Mucosa of rectum (tissue), 2 donors: ENCODE data around the gene TUSC2.

Experiments
- H3K27ac ChIP-seq, 2 donors: one replicate each; pipeline ENCODE4 v1.7.0; 2013; ENCODE audit warnings: inconsistent platforms in 2 of 2, low read depth in 2 of 2, low read length in 2 of 2
- H3K27me3 ChIP-seq, 2 donors: one replicate each; pipeline ENCODE4 v1.7.0; 2013; ENCODE audit warnings: low read length in 2 of 2; ENCODE audit not compliant: control insufficient read depth in 2 of 2, insufficient read depth in 2 of 2
- H3K36me3 ChIP-seq, 2 donors: one replicate each; pipeline ENCODE4 v1.7.0; 2013; ENCODE audit warnings: low read length in 2 of 2; ENCODE audit not compliant: control insufficient read depth in 2 of 2, insufficient read depth in 2 of 2
- H3K4me1 ChIP-seq, 2 donors: one replicate each; pipeline ENCODE4 v1.7.0; 2013; ENCODE audit warnings: low read length in 2 of 2, mild to moderate bottlenecking in 1 of 2; ENCODE audit not compliant: control insufficient read depth in 2 of 2, insufficient read depth in 2 of 2
- H3K4me3 ChIP-seq, 2 donors: one replicate each; pipeline ENCODE4 v1.7.0; 2013; ENCODE audit warnings: low read length in 2 of 2
- H3K9ac ChIP-seq, 2 donors: one replicate each; pipeline ENCODE4 v1.7.0; 2013; ENCODE audit warnings: low read length in 2 of 2, low read depth in 1 of 2, mild to moderate bottlenecking in 1 of 2
- H3K9me3 ChIP-seq, 2 donors: one replicate each; pipeline ENCODE4 v1.7.0; 2013; ENCODE audit warnings: low read length in 2 of 2; ENCODE audit not compliant: control insufficient read depth in 2 of 2
- donor health status: healthy.
- donor health status: Normal muscosa, but diverticular disease.

TUSC2 gene

DNA sequence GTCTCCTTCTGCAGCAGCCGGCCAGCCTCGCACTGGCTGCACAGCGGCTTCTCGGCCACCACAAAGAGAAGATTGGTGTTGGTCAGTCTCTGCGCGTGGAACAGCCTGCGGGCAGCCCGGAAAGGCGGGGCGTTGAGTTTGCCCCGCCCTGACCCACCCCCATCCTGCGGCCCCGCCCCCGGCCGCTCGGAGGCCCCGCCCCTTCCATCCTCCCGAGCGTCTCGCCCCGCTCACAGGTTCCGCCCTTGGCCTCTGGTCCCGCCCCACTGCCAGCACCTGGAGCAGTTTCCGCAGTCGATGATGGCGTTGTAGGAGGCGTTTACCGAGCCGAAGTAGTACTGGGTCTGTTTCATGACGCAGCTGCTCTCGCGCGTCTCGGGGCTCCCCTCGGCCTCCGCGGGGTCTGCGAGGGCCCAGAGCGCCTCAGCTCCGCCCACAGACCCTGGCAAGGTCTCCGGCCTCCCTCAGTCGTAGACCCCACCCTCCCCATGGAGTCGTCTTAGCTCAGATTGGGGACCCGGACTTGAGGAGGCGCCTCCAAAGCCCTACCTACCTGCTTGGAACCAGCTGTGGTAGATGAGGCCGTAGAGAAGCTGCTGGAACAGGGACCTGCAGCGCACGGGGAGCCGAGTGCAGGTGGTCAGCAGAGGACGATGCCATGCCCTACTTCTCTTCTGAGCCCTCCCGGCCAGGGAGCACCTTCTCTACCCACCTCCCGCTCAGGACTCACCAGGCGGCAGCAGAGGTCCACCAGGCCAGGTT, 37.2 kb upstream of the TUSC2 start:
- Histone ChIP-seq H3K27me3 (no peaks in the 10 kb centered on the region), H3K9me3 (no peaks in the 10 kb centered on the region), H3K4me1 (peaks cover 10 to 12% of the 10 kb centered on the region in 2 donors), H3K4me3 (peak overlapping the region; percentile 65 to 80), H3K36me3 (no peaks in the 10 kb centered on the region), H3K27ac (peak overlapping the region; percentile 69 to 80), H3K9ac (peak overlapping the region; percentile 77 to 81)

DNA sequence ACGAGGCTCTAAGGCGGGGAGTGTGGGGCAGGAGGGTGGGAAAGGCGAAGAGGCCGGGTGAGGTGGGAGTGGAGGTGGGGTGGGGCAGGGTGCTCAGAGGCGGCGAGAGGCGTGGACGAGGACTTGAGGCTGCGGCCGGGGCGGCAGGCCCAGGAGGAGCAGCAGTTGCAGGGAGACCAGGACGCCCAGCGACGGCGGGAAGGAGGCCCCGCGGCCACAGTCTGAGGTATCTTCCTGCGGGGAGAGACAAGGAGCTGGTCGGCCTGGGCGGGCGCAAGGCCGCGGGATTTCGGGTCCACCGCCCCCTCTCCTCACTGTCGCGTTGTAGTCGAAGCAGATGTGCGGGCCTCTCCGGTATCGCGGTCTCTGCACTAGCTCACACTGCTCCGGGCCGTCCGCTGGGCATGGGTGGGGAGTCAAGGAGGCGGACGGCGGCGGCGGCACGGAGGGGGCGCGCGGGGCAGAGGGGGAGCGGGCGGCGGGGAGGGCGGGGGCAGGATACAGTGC, 36.6 kb upstream of the TUSC2 start:
- Histone ChIP-seq H3K9ac (peak overlapping the region; percentile 34 to 68), H3K4me3 (peak overlapping the region; percentile 64 to 65), H3K27ac (no peak overlapping the region), H3K27me3 (no peaks in the 10 kb centered on the region), H3K4me1 (peaks cover 10 to 12% of the 10 kb centered on the region in 2 donors), H3K36me3 (no peaks in the 10 kb centered on the region), H3K9me3 (no peaks in the 10 kb centered on the region)

DNA sequence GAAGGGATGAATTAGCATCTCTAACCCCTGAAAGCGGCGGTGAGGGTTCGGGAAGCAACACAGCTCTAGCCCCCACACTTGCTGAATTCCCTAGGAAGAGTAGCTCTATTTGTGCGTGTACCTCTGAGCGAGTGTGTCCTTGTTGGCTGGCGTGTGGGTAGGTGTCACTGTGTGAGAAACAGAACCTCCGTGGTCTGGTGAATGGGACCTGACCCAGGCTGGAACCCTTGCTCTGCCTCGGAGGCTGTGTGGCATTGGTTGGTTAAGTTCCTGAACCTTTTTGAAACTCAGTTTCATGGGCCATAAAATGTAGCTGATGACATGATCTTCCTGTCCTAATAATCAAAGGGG, 31.7 kb upstream of the TUSC2 start:
- Histone ChIP-seq H3K4me1 (peaks cover 37 to 40% of the 10 kb centered on the region in 2 donors), H3K9ac (no peak overlapping the region), H3K4me3 (peak overlapping the region; percentile 3 to 93)

DNA sequence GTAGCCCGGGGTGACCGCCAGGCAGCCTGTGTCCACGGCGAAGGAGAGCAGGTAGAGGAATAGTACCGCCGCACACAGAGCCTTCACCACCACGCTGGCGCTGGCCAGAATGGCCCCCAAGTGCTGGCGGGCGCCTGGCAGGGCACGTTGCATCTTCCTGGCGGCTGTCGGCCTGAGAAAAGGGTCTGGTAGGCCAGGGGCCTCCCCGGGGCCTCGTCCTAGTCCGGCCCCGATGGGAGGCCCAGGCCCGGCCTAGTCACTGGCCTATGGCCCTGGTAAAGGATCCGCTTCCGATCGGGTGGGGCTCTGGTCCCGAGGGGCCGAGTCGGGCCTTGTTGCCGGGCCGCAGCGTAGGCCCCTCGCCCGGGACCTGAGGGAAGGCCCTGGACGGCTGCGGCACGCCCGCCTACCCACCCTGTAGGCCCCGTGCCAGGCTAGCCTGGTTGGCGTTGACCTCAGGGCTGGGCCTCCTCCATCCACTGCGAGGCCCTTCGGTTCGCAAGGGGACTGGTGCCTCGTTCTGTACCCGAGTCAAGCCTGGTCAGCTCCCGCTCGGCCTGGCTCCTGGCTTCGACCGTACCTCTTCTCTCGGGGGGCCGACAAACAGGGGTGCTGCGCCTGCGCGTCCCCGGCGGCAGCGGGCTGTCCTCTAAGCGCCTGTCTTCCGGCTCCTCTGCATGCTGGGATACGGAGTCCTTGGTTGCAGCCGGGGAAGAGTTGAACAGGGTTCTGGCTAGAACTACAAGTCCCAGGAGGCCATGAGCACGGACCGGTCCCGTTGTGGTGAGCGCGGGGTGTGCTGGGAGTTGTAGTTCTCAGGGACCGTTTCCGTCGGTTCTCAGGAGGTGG, 31.1 kb upstream of the TUSC2 start, which contains the start of gene TMEM115:
TMEM115 (minus strand) TSS at position 611 of the 849 bp plus-strand sequence; CDS start at position 153, 458 bp downstream.
- Histone ChIP-seq H3K27me3 (no peaks in the 10 kb centered on the region), H3K9ac (peak within 1 kb of the TSS; percentile 82 to 98), H3K4me3 (peak within 1 kb of the TSS; percentile 69 to 93), H3K36me3 (peaks cover 21 to 28% of the 10 kb centered on the region in 2 donors), H3K4me1 (peaks cover 32 to 34% of the 10 kb centered on the region in 2 donors), H3K27ac (peak within 1 kb of the TSS; percentile 76 to 89), H3K9me3 (no peaks in the 10 kb centered on the region)

More for the DNA sequence above, 31.7 kb upstream of the TUSC2 start:
- no peaks in the 10 kb centered on the region for H3K9me3 ChIP-seq
- peak overlapping the region in 1 of 2 donors; percentile 89 for H3K27ac ChIP-seq
- H3K27me3 ChIP-seq, result no peaks in the 10 kb centered on the region
- H3K36me3 ChIP-seq, result peaks cover 15 to 22% of the 10 kb centered on the region in 2 donors

DNA sequence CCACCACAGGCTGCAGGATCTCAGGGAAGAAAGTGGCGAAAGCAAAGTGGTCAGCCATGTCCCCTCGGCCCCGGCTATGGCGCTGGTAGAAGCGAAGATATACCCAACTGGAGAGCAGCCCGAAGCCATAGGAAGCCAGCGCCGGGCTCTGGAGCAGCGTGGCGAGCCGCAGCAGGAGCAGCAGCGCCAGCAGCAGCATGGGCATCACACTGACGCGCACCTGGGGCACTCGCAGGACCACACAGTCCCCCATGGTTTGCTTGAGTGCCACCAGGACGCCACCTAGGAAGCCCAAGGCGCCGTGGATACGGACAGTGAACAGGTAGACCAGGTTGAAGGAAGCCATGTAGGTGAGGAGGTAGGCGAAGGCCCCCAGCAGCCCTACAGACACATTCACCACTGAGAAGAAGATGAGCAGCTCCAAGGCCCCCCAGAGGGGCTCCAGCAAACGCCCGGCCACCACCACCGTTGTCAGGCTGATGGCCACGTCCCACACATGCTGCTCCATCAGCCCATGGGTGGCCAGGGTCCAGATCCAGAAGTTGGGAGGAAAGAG, 30.4 kb upstream of the TUSC2 start:
- Histone ChIP-seq H3K9me3 (no peaks in the 10 kb centered on the region), H3K9ac (peak overlapping the region; percentile 82 to 98), H3K36me3 (peaks cover 28 to 35% of the 10 kb centered on the region in 2 donors), H3K27ac (peak overlapping the region; percentile 76 to 89), H3K4me3 (peak overlapping the region; percentile 69 to 93), H3K27me3 (no peaks in the 10 kb centered on the region), H3K4me1 (peaks cover 32 to 33% of the 10 kb centered on the region in 2 donors)

DNA sequence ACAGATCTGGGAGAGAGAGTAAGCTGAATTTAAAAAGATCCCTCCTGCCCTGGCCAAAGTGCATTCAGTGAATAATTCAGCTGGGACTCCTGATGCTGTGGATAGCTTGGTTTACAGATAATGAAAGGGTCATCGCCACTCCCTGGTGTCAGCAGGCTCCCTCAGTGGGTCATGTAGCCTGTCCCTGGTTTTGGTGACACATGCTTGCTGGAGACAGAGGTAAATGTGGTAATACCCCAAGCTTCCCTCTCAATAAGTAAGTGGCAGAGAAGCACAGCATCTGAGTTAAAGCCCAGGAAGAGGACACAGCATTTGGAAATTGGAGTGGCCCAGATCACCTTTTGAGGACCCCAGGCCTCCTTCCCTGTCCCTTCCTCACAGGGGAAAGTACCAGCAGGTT, 29.5 kb upstream of the TUSC2 start:
- Histone ChIP-seq H3K27me3 (no peaks in the 10 kb centered on the region), H3K9me3 (no peaks in the 10 kb centered on the region), H3K4me1 (peaks cover 33 to 37% of the 10 kb centered on the region in 2 donors), H3K27ac (peak overlapping the region; percentile 65 to 77), H3K9ac (peak overlapping the region; percentile 82 to 98), H3K4me3 (peak overlapping the region; percentile 69 to 93), H3K36me3 (peaks cover 35 to 40% of the 10 kb centered on the region in 2 donors)

DNA sequence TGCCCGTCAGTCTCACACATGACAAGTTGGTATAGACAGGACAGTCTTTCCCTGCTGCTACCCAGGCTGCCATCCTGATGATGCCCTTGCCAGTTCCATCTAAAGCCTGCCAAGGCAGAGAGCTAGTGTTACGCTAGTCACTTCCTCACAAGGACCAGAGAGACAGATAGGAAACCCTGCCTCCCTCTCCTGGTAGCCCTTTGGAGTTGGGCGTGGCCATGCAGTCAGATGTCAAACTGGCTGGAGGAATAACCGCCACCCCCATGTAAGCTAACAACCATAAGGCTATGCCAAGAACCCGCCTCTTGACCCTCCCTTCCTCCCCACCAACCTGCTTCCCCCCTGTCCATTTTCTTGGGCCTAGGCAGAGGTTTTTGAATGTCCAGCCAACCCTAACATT, 28.5 kb upstream of the TUSC2 start:
- H3K4me3 ChIP-seq, result peak overlapping the region; percentile 59 to 69
- peak overlapping the region; percentile 65 to 77 for H3K27ac ChIP-seq
- peaks cover 37 to 41% of the 10 kb centered on the region in 2 donors for H3K4me1 ChIP-seq
- no peaks in the 10 kb centered on the region for H3K9me3 ChIP-seq
- H3K9ac ChIP-seq, result peak overlapping the region; percentile 9 to 82
- no peaks in the 10 kb centered on the region for H3K27me3 ChIP-seq
- peaks cover 35 to 44% of the 10 kb centered on the region in 2 donors for H3K36me3 ChIP-seq

DNA sequence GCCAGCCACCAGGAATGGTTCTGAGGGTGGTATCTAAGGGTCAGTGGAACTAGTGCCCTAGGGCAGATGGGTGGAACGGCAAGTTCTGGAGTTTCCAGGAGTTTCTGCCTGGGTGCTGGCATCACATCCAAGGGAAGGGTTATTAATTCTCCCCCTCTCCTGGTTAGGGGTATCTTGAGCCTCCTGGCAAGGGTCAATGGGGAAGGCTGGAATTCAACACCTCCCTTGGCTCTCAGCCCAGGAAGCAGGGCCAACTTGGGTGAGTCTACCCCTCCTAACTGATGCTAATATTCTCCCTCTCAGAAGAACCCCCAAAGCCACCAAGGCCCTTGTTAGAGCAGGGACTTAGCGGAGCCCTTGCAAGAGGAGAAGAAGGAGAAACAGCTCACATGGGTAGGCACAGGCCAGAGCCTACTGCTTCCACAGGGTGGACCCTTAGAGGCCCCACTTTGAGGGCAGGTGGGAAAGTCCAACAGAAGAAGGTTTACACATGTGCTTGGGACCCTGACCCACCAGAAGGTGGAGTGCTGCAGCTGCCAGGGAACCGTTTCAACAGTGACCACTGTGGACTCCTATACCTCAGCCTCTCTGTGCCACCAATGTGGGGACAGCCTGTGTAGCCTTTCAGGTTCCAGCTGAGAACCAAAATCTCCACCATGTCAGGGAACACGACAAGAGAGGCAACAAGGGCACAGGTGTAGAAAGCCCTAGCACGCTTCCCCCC, 28.0 kb upstream of the TUSC2 start:
- Histone ChIP-seq H3K9ac (peak overlapping the region; percentile 52 to 82), H3K36me3 (peaks cover 35 to 44% of the 10 kb centered on the region in 2 donors), H3K9me3 (no peaks in the 10 kb centered on the region), H3K4me1 (peaks cover 43 to 46% of the 10 kb centered on the region in 2 donors), H3K27ac (peak overlapping the region; percentile 65 to 77), H3K27me3 (no peaks in the 10 kb centered on the region), H3K4me3 (peak overlapping the region; percentile 59 to 69)

DNA sequence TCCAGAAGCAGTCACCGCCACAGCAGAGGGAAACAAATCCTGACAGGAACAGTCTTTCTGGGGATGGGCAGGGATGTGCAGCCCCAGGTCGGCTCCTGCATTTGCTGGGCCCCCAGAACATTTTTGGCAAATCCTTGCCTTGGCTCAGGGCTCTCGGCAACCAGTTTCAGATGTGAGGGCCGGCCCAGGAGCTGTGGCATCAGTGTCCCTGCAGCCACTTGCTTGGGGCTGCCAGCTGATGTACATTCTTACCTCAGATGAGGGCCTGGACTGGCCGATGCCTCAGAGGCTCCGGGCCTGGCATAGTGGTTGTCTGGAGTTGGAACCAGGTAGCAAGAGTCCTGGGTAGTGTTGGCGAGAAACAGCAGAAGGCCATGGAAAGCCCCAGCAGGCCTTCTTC, 26.8 kb upstream of the TUSC2 start:
- Histone ChIP-seq H3K4me3 (no peak overlapping the region), H3K9ac (no peak overlapping the region), H3K27me3 (no peaks in the 10 kb centered on the region), H3K36me3 (peaks cover 35 to 44% of the 10 kb centered on the region in 2 donors), H3K27ac (no peak overlapping the region), H3K9me3 (no peaks in the 10 kb centered on the region), H3K4me1 (peaks cover 52 to 53% of the 10 kb centered on the region in 2 donors)
